ENCODE measurements around the gene TAS2R14.

The TAS2R14 gene

DNA sequence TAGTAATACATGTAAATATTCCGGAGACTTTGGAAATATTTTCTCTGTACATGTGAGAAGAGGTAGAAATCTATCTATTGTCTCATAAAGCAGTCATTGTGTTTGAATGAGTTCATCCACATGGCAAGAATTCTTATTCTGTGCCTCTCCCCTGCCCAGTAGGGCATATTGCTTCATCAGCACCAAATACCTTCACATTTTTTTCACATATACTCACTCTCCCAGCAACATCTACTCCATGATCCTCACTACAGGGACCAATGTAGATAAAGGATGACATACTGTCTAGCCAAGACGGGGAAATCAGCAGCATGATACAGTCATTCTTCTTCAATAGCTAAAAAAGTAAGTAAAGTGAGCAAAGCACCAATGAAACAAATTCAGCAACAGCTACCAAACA lies 1.3 kb upstream of the TAS2R14 start:
- no peak overlapping the region for H3K27ac Mint-ChIP-seq
- no peak overlapping the region for H3K4me3 Mint-ChIP-seq
- no peak for DNase-seq
- peaks cover 0 to 18% of the 10 kb centered on the region in 2 donors for H3K9me3 Mint-ChIP-seq
- no peak for ATAC-seq
- H3K4me1 Mint-ChIP-seq, result peaks cover 17% of the 10 kb centered on the region
- no peaks in the 10 kb centered on the region for H3K27me3 Mint-ChIP-seq

DNA sequence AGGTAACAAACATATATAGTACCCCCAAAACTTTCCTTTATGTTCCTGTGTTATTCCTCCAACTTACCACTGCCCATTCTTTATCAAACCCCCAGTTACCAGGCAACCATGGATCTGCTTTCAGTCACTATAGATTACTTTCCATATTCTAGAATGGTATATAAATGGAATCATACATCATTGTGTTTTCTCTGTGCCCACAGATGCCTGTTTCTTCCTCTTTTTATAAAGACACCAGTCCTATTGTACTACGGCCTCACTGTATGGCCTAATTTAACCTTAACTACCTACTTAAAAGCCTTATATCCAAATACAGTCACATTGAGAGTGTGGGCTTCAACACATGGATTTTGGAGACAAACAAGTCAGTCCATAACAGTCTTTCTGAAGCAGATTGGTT lies 2.6 kb downstream of the TAS2R14 start:
- ATAC-seq, result no peak
- Mint-ChIP-seq H3K4me1 (no peaks in the 10 kb centered on the region), H3K27ac (no peak overlapping the region), H3K27me3 (no peaks in the 10 kb centered on the region), H3K4me3 (no peak overlapping the region), H3K9me3 (no peaks in the 10 kb centered on the region)
- DNase-seq, result no peak

DNA sequence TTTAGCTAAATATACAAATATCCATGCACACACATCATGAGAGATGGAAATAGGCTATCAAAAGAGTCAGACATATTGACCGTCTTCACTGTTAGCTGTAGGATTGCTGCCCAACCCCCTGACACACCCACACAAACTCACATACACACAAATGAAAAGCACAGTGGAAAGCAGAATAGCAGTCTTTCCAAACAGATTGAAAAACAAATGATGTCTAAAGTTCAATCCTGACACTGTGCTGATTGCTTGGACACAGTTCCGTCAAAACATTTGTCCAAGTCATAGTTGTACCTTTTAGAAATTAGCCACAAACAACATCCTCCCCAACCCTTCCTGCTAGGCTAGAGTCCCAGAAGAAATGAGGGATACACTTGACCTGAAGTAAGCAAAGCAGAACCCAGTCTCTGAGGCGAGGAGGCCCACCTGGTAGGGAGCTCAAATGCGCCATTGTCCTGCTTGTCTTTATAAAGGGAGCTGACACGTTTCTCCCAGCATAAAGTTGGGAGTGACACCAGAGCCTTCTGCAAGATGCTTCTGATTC lies 10.2 kb downstream of the TAS2R14 start, which contains the start of gene PRH2:
PRH2 (plus strand) TSS at position 491 of the 541 bp plus-strand sequence; CDS start at position 529, 38 bp downstream.
- H3K27me3 Mint-ChIP-seq, result no peaks in the 10 kb centered on the region
- no peak for DNase-seq
- no peak within 1 kb of the TSS for H3K4me3 Mint-ChIP-seq
- peak within 1 kb of the TSS in 1 of 2 donors; percentile 20 for H3K27ac Mint-ChIP-seq
- no peak for ATAC-seq
- no peaks in the 10 kb centered on the region for H3K9me3 Mint-ChIP-seq
- H3K4me1 Mint-ChIP-seq, result no peaks in the 10 kb centered on the region

DNA sequence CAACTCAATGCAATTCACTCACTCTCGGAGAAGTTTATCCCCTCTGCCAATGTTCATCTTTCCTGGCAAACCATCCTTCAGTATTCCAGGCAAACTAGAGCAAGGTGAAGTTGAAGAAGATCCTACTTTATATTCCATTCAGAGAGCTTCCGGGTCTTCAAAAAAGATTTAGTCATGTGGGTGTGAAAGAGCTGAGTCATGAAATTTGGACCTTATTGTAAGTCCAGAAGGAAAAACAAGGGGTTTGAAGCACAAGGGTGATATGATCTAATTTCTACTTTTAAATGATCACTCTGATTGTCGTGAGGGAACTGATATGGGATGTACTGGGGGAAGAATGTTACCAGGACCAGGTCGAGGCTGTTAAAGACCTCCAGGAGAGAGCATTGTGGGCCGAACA lies 12.8 kb downstream of the TAS2R14 start:
- no peak overlapping the region for H3K4me3 Mint-ChIP-seq
- no peak for ATAC-seq
- no peaks in the 10 kb centered on the region for H3K9me3 Mint-ChIP-seq
- no peak for DNase-seq
- H3K27me3 Mint-ChIP-seq, result no peaks in the 10 kb centered on the region
- H3K4me1 Mint-ChIP-seq, result no peaks in the 10 kb centered on the region
- no peak overlapping the region for H3K27ac Mint-ChIP-seq

DNA sequence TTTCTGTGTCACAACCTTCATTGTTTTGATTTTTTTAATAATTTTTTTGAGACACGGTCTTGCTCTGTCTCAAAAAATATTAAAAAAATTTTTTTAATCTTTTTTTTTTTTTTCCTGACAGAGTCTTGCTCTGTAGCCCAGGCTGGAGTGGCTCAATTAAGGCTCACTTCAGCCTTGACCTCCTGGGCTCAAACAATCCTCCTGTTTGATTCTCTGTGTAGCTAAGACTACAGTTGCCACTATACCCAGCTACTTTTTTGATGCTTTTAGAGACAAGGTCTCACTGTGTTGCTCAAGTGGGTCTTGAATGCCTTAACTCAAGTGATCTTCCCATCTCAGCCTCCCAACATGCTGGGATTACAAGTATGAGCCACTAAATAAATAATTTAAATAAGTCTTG lies 19.3 kb downstream of the TAS2R14 start:
- no peaks in the 10 kb centered on the region for H3K9me3 Mint-ChIP-seq
- ATAC-seq (no peak), DNase-seq (no peak)
- no peaks in the 10 kb centered on the region for H3K27me3 Mint-ChIP-seq
- no peak overlapping the region for H3K4me3 Mint-ChIP-seq
- H3K27ac Mint-ChIP-seq, result no peak overlapping the region
- H3K4me1 Mint-ChIP-seq, result no peaks in the 10 kb centered on the region

DNA sequence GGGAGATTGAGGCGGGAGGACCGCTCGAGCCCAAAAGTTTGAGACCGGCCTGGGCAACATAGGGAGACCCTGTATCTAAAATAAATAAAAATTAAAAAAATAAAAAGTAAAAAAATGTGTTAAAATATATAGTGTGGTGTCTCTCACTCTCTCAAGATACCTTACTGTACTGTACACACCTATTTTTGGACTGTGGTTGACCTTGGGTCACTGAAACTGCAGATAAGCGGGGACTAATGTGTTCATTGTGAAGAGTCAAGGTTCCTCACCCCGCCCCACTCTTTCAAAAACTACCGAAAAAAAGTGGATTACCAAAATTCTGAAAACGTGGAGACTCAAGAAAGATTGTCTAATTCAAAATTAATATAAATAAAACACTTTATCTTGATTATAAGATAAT lies 28.7 kb downstream of the TAS2R14 start:
- no peak overlapping the region for H3K4me3 Mint-ChIP-seq

DNA sequence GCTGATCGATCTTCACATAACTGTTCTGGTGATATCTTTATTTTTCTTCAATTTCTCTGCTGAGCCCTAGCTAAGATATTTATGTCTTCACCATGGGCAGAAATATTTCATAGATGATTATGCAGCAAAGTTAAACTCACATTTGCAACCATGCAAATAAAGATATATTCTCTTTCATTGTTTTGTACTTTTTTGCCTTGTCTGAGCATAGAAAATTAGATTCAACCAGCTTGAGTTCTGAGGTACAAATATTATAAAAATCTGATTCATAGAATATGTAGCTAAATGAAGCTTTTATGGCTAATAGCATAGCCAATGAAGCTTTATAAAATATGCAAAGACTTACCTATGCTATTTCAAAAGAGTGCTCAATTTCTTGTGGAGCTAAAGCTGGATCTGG lies 29.6 kb downstream of the TAS2R14 start, which contains the start of gene TAS2R13:
TAS2R13 (minus strand) TSS at position 101 of the 400 bp plus-strand sequence. CDS start 264 bp downstream, outside the sequence.
- H3K4me1 Mint-ChIP-seq, result no peaks in the 10 kb centered on the region
- DNase-seq, result no peak
- peaks cover 9 to 18% of the 10 kb centered on the region in 2 donors for H3K9me3 Mint-ChIP-seq
- ATAC-seq, result no peak
- H3K27ac Mint-ChIP-seq, result no peak within 1 kb of the TSS
- H3K4me3 Mint-ChIP-seq, result no peak within 1 kb of the TSS
- no peaks in the 10 kb centered on the region for H3K27me3 Mint-ChIP-seq

More for the DNA sequence above, 28.7 kb downstream of the TAS2R14 start:
- ATAC-seq (no peak), DNase-seq (no peak)
- no peaks in the 10 kb centered on the region for H3K4me1 Mint-ChIP-seq
- no peak overlapping the region for H3K27ac Mint-ChIP-seq
- H3K27me3 Mint-ChIP-seq, result no peaks in the 10 kb centered on the region
- H3K9me3 Mint-ChIP-seq, result peaks cover 0 to 8% of the 10 kb centered on the region in 2 donors

DNA sequence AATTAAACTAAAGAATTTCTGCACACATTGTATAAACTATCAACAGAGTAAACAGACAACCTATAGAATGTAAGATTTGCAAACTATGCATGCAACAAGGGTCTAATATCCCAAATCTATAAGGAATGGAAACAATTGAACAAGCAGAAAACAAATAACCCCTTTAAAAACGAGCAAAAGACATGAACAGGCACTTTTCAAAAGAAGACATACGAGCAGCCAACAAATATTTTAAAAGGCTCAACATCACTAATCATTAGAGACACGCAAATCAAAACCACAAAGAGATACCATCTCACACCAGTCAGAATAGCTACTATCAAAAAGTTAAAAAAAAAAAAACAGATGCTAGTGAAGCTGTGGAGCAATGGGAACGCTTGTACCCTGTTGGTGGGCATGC lies 34.4 kb downstream of the TAS2R14 start:
- no peak for DNase-seq
- ATAC-seq, result no peak
- H3K9me3 Mint-ChIP-seq, result peaks cover 22 to 52% of the 10 kb centered on the region in 2 donors
- H3K27me3 Mint-ChIP-seq, result no peaks in the 10 kb centered on the region
- H3K27ac Mint-ChIP-seq, result no peak overlapping the region
- no peaks in the 10 kb centered on the region for H3K4me1 Mint-ChIP-seq
- H3K4me3 Mint-ChIP-seq, result no peak overlapping the region

DNA sequence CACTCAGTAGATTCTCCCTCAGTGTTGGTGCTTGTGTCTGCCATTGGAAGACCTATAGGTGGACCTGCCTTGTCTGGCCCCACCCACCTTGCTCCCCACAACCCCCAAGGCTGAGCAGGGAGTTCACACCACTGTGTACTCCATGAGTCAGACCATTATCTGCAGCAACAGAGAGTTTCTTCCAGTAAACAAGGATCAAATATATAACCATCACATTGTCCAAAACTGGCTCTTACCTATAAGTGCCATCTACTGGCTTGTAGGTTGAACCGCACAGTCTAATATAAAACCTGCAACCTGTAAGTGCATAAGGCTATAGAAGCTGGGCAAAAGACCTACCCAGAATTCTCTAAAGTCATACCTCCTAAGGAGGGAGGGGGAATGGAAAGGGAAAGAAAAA lies 37.6 kb downstream of the TAS2R14 start:
- H3K27ac Mint-ChIP-seq, result no peak overlapping the region
- H3K27me3 Mint-ChIP-seq, result no peaks in the 10 kb centered on the region
- no peak overlapping the region for H3K4me3 Mint-ChIP-seq
- no peaks in the 10 kb centered on the region for H3K4me1 Mint-ChIP-seq
- no peak for DNase-seq
- ATAC-seq, result no peak
- H3K9me3 Mint-ChIP-seq, result peaks cover 22 to 65% of the 10 kb centered on the region in 2 donors

DNA sequence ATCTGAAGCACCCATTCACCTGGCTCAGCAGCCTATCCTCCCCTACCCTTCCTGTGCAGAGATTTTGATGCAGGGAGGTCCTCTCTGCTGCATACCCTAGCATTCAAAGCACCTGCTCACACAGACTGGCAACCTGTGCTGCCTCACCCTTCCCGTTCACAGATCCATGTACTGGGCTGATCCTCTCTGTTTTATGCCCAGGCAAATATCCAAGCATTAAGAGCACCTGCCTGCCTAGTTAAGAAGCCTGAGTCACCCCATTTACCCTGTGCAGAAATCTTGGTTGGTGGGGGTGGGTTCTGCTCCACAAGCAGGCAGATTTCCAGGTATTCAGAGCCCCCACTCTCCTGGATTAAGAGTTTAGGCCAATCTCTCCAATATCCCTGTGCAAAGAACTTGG lies 38.1 kb downstream of the TAS2R14 start:
- H3K4me3 Mint-ChIP-seq, result no peak overlapping the region
- H3K9me3 Mint-ChIP-seq, result peaks cover 22 to 65% of the 10 kb centered on the region in 2 donors
- H3K4me1 Mint-ChIP-seq, result no peaks in the 10 kb centered on the region
- ATAC-seq (no peak), DNase-seq (no peak)
- no peak overlapping the region for H3K27ac Mint-ChIP-seq
- no peaks in the 10 kb centered on the region for H3K27me3 Mint-ChIP-seq

DNA sequence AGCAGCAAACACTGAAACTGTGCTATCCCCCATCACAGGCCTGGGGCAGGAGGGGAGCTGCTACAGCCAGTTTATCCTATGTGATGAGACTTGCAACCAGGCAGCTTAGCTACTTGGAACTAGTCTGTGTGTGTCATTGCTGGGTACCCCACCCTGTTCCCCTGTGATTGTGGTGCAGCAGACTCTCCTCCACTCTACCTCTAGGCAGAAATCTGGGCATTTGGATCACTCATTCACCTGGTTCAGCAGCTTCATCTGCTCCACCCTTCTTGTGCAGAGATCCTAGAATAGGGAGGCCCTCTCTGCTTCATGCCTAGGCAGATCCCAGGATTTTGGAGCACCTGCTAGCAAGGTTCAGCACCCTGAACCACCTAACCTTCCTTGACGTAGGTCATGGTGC lies 38.5 kb downstream of the TAS2R14 start:
- no peak for DNase-seq
- Mint-ChIP-seq H3K27ac (peak overlapping the region in 1 of 2 donors; percentile 49), H3K9me3 (peaks cover 22 to 65% of the 10 kb centered on the region in 2 donors), H3K27me3 (no peaks in the 10 kb centered on the region), H3K4me3 (no peak overlapping the region), H3K4me1 (no peaks in the 10 kb centered on the region)
- no peak for ATAC-seq

DNA sequence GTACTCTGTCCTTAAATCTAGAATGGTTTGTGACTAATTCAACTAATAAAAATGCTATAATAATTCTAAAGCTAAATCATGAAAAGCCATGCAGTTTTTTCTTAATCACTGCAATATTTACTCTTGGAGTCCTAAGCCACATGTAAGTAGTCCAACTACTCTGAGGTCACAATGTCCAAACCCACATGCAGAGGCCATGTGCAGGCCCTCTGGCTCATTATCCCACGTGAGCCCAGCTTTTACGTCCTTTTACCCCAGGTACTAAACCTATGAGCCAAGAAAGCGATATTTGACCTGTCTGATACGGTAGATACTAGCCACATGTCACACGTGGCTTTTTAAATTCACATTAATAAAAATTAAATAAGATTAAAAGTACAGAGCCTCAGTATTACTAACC lies 42.2 kb downstream of the TAS2R14 start:
- Mint-ChIP-seq H3K27me3 (no peaks in the 10 kb centered on the region), H3K27ac (no peak overlapping the region), H3K9me3 (peaks cover 0 to 33% of the 10 kb centered on the region in 2 donors), H3K4me1 (no peaks in the 10 kb centered on the region), H3K4me3 (no peak overlapping the region)
- DNase-seq (no peak), ATAC-seq (no peak)

DNA sequence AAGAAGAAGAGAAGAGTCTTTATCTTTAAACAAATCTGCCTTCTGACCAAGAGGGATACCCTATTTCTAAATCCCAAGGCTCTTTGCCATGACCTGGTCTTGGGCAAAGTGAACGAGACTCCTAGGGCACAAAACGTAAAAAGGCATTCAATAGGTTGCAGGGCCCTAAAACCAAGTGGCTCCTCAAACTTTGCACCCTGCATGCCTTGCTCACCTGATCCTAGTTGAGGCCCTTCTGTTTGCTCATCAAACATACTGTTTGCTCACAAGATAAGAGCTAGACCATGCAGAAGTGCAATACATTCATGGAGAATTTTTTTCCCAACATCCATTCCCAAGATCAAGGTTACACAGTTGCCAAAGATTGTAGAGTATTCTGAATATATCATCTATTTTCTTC lies 47.1 kb downstream of the TAS2R14 start:
- DNase-seq (no peak), ATAC-seq (no peak)
- Mint-ChIP-seq H3K27me3 (no peaks in the 10 kb centered on the region), H3K9me3 (no peaks in the 10 kb centered on the region), H3K4me1 (no peaks in the 10 kb centered on the region), H3K27ac (peak overlapping the region in 1 of 2 donors; percentile 33), H3K4me3 (no peak overlapping the region)

DNA sequence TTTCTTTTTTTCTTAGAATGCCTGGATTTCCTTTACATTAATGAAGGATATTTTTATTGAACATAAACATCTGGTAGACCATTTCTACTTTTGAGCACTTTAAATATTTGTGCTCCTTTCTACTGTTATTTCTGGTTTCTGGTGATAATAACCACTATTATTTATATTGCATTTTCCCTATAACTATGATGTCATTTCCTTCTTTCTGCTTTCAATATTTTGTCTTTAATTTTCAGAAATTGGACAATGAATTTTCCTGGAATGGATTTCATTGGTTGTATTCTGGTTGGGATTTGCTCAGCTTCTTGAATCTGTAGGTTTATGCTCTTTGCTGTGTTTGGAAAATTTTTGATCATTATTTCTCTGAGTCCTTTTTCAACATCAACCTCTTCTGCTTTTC lies 49.8 kb downstream of the TAS2R14 start:
- Mint-ChIP-seq H3K27ac (no peak overlapping the region), H3K4me3 (no peak overlapping the region), H3K4me1 (no peaks in the 10 kb centered on the region), H3K27me3 (no peaks in the 10 kb centered on the region), H3K9me3 (no peaks in the 10 kb centered on the region)
- ATAC-seq (no peak), DNase-seq (no peak)

Measured in stimulated activated naive CD8-positive, alpha-beta T cell treated with anti-CD3 and anti-CD28 coated beads, Interleukin-15, amount 100 ng/mL, for 72 hours (primary cell).